GM18870 (cell line): Measurements from ENCODE around the gene GARNL3.

Experiments used
- ATAC-seq: cut with Tn5 transposase; IDR thresholded peaks from one replicate; pipeline ENCODE4 v1.9.1; 2021; ENCODE audit warnings: moderate library complexity; ENCODE audit not compliant: unreplicated experiment

The GARNL3 gene

DNA sequence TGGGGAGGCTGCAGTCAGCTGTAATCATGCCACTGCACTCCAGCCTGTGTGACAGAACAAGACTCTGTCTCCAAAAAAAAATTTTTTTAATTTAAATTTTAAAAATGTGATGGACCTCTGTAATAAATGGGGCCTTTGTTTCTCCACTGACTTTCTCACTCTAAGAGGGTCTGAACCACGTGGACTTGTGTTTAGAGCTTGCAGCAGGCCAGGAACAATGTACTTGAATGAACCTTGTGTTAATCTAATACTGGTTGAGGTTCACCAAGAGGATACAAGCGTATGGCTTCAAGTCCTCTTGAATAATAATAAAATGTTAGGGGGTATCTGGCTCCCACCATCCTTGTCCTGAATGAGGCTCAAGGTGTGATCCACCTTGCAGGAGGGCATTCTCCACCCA is 118.0 kb downstream of the GARNL3 start:
- no peak for ATAC-seq

DNA sequence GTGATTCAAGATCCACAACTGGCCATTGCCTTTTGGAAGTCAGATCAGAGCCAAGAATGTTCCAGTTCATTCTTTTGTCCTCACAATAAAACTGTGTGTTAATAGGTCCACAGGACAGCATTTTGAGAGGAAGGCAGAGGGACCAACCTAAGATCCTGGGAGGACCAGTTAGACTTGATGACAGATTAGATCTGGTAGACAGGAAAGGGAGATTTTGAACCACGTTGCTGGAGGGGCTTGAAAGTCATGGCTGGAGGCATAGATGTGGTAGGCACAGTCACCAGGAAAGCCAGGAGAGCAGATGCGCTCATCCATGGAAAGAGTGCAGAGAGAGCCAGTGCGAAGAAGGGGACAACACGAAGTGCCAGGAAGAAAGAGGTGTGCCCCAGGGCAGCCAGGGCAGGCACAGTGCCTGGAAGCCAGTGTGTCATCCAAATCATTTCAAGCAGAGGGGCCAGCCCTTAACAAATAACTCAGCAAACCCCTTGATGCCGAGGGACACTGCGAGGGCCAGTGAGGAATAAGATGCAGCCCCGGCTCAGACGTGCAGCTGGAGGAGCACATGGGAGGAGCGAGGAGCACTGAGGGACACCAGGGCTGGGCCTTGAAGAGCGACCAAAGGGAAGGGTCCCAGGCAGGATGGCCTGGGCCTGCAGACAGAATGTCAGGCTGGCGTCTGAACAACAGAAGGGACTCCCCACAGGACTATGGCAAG is 119.6 kb downstream of the GARNL3 start:
- ATAC-seq: no peak

DNA sequence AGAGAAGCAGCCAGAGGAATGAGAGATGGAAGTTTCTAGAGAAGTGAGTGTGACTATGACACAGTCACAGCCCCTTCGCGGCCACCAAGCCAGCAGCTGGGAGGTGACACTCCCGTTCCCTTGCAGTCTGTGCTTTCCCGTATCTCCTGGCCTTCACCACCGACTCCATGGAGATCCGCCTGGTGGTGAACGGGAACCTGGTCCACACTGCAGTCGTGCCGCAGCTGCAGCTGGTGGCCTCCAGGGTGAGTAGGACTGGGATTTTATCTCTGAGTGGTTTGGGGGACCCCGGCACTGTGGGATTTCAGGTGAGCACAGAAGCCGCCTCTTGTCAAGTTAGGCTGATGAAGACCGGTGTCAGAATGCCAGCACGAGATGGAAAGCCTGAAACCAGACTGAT is 120.3 kb downstream of the GARNL3 start:
- no peak for ATAC-seq

DNA sequence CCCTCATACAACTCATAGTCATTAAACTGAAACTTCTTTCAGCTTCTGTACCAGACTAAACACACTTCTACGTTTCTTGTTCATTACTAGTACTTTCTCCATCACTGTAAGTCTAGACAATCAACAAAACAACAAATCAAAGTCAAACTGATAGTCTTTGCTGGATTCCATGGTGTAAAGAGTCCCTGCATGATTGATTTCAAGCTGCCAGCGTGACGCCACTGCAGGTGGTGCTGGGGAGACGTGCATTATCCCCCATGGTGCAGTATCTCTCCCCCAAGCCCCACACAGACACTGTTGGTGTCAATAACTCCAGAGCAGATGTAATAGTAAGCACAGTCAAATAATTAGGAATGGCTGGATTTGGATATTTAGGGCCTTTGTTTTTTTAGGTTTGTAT is 121.7 kb downstream of the GARNL3 start:
- no peak for ATAC-seq

DNA sequence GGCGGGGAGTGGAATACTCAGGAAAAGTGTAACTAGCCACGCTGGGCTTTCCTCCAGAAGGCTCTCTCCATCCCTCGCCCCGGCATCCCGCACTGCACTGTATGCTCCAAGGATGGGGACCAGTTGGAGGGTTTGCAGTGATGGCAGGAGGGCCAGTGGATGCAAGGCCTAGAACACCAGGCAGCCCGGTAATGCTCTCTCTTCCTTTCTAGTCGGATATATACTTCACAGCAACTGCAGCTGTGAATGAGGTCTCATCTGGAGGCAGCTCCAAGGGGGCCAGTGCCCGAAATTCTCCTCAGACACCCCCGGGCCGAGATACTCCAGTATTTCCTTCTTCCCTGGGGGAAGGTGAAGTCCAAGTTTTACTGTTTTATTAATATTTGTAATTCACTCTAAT is 122.4 kb downstream of the GARNL3 start:
- ATAC-seq: no peak

DNA sequence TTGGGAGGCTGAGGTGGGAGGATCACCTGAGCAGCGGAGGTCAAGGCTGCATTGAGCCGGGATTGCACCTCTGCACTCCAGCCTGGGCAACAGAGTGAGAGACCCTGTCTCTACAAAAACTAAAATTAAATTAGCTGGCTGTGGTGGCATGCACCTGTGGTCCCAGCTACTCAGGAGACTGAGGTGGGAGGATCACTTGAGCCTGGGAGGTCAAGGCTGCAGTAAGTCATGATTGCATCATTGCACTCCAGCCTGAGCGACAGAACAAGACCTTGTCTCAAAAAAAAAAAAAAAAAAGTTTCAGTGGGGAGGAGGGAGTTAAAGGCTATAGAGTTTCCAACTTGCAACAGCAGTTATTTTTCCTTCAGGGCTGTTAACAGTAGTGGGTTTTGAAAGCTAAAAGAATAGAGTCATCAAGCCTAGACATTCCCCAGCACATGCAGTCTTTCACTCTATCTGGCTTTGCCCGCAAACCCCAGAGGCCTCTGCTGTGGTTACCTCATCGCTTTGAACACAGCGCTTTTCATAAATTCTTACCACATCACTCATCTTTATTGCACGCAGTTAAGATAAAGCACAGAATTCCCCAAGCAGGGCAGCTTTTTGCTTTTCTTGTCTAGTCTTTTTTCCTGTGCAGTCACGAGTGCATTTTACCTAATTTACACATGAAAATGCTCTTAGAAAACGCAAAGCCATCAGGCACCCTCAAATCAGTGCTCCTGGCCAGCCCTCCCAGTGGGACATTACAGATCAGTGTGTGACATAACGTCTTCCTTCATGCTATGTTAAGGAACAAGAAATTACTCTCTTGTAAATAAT is 123.7 kb downstream of the GARNL3 start:
- ATAC-seq: peak; percentile 76

DNA sequence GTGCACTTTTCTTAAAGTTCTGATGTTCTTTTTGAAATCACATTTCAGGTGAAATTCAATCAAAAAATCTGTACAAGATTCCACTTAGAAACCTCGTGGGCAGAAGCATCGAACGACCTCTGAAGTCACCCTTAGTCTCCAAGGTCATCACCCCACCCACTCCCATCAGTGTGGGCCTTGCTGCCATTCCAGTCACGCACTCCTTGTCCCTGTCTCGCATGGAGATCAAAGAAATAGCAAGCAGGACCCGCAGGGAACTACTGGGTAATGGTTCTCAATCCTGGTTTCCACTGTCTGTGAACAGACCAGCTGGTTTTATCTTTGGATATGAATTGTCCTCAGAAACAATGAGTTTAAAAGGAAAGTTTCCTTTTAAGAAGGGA is 124.3 kb downstream of the GARNL3 start:
- no peak for ATAC-seq

DNA sequence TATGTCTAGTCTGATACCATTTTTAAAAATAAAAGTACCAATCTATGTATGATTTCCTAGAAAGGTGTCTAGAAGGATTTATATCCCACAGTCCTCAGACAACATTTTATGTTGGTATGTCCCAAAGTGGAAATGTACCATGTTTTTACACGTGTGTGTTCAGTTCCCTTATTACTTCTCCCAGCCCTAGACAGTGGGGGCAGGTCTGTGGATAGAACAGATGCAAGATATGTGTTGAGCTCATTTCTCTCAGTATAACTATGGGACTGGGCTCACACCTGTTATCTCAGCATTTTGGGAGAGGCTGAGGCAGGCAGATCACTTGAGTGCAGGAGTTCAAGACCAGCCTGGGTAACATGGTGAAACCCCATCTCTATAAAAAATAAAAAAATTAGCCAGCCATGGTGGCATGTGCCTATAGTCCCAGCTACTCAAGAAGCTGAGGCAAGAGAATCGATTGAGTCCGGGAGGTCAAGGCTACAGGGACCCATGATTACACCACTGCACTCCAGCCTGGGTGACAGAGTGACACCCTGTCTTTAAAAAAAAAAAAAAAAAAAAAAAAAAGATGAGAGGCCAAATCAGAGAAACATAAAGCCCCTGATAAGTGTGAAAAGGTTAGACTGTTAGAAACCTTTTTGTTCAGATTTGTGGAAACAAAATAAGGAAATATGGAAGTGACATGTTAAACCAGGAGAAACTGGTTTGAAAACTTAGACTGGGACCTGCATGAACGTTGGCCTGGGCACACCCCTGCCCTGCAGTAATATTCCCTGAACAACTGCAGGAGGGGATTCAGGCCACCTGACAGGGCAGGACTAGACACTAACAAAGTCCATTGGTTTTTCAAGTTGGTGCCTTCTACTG is 125.0 kb downstream of the GARNL3 start:
- ATAC-seq: no peak

DNA sequence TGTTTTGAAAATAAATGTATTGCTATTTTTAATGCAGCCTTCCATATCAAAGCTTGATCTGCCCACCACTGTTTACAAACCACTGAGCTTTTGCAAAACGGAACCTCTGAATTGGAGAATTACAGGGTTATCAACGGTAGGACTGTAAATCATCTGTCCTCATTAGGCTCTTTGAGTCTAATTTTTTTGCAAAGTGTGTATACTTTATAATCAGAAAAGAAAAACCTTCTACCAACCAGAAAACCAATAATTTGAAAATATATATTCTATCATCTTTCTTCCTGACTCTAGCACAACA is 125.6 kb downstream of the GARNL3 start:
- ATAC-seq: no peak

DNA sequence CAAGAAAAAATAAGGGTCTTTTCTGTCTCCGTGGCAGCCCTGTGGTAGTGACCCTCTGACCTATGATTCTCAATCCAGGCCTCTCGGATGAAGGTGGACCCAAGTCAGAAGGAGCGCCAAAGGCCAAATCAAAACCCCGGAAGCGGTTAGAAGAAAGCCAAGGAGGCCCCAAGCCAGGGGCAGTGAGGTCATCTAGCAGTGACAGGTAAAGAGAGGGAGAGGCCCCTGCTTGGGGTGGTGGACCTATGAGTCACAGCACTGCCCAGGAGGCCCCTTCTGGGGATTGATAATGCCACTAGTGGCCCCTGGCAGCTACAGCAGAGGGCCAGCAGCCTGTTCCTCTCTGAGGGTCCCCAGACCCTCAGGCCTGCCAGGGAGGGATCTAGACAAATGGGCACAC is 126.0 kb downstream of the GARNL3 start:
- no peak for ATAC-seq

DNA sequence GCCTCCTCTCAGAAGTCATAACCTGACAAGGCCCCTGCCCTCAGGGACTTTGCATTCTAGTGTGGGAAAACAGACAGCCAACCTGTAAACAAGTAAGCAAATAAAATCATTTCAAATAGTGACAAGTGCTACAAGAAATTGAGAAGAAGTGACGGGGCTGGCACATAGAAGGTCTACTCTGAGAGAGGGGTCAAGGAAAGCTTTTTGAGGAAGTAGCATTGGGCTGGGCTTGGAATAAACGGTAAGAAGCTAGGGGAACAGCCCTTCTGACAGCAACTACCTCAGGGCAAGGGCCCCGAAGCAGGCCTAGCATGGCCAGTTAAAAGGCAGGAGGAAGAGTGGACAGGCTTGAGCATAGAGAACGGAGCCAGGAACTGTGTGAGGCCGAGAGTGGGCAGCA is 127.6 kb downstream of the GARNL3 start:
- no peak for ATAC-seq

DNA sequence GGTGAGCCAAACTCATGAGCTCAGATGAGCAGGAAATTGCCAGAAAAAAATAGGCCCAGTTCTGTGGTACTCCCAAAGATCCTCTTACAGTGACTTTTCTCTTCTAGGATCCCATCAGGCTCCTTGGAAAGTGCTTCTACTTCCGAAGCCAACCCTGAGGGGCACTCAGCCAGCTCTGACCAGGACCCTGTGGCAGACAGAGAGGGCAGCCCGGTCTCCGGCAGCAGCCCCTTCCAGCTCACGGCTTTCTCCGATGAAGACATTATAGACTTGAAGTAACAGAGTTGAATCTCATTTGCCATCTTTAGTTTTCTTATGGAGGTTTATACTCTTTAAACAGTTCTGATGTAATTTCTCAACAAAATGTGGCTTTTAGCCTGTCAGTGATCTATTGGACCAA is 128.4 kb downstream of the GARNL3 start:
- ATAC-seq: no peak

DNA sequence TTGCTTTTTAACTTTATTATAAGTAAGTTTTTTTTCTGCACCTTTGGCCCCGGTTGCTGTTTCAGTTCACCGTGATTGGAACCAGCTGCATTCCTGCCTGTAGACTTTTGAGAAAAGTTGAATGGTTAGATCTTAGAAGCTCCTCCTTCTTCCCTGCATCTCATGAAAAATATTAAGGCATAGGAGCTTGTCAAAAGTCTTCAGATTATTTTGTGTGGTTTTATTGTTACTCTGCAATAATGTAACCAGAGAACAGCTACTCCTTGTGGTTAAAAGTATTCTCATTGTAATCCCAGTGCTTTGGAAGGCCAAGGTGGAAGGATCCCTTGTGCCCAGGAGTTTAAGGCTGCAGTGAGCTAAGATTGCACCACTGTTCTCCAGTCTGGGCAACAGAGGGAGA is 129.1 kb downstream of the GARNL3 start:
- no peak for ATAC-seq

DNA sequence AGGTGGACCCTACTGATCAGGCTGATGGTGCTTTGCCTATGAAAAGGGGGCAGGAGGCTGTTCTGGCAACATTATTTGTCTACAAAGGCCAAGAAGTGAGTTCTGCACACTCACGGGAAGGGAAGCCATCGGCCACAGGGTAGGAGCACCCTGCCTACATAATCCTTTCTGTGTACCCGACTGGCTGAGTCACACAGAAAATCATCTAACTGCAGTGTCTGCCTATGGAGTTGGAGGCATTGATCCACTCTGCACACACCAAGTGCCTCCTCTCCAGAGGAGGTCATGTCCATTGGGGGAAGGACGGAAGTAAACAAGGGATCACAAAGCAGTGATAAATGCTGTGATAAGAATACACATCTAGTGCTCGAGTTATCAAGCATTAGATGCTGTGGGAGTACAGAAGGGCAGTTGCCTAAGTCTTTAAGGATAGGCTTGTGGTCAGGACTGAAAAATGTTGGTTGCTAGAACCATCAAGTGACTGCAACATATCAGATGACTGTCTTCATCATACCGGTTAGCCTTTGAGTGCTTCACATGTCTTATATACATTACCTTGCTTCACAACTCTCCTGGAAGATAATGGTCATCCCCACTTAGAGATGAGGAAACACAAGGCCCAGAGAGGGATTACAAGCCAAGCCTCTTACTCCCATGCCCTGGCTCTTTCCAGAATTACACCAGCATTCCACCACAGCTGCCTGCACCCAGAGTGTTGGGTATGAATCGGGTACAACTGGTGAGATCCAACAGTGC is 131.1 kb downstream of the GARNL3 start:
- no peak for ATAC-seq

DNA sequence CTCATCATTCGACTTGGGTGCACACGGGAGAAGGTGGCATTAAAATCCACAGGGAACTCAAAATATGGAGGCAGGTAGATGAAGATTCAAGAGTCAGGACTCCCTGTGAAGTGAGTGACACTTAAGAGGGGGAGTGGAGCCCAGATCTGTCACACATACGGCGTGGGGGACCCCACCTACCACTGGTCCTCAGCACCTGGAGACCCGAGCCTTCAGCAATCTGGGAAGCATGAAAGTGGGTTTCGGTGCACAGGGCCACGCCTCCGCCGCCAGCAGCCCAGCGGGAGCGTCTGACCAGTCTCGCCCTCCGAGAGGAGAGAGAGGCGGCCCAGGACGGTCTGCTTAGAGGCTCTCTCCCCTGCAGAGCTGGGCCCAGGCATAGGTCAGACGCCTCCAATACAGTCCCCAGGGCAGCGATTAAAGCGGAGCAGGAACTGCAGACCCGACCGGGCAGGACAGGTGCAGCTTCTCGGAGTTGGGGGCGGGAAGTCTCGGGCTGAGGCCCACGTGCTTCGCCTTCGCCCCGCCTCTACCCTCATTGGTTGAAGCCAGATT is 131.8 kb downstream of the GARNL3 start:
- no peak for ATAC-seq

DNA sequence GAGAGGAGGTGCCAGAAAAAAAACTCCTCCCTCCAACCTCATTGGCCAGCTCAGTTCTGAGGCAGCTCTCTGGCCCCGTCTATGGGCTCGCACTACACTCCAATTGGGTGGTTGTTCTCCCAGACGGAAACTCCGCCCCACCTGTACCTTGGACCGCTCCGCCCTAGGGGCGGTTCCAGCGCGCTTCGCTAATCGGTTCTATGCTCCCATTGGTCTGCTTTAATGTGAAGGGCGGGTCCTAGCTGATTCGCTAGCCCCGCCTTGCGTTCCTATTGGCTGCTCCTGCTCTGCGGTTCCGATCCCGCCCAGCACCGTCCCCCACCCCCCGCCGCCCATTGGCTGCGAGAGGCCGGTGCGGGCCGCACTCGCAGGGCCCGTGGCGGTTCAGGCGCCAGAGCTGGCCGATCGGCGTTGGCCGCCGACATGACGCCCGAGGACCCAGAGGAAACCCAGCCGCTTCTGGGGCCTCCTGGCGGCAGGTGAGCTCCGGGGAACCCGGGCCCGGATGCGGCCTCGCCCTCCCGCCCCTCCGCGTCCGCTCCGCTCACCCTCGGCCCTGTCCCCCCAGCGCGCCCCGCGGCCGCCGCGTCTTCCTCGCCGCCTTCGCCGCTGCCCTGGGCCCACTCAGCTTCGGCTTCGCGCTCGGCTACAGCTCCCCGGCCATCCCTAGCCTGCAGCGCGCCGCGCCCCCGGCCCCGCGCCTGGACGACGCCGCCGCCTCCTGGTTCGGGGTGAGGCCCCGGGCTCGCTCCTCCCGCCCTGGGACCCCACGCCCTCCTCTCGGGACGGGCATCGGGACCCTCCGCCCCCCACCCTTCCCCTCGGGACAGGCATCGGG is 132.5 kb downstream of the GARNL3 start, which contains the start of gene SLC2A8:
Gene SLC2A8 (plus strand): TSS at position 362 of the 838 bp plus-strand sequence. CDS start 62 bp downstream, at position 424.
- ATAC-seq: peak; percentile 97

DNA sequence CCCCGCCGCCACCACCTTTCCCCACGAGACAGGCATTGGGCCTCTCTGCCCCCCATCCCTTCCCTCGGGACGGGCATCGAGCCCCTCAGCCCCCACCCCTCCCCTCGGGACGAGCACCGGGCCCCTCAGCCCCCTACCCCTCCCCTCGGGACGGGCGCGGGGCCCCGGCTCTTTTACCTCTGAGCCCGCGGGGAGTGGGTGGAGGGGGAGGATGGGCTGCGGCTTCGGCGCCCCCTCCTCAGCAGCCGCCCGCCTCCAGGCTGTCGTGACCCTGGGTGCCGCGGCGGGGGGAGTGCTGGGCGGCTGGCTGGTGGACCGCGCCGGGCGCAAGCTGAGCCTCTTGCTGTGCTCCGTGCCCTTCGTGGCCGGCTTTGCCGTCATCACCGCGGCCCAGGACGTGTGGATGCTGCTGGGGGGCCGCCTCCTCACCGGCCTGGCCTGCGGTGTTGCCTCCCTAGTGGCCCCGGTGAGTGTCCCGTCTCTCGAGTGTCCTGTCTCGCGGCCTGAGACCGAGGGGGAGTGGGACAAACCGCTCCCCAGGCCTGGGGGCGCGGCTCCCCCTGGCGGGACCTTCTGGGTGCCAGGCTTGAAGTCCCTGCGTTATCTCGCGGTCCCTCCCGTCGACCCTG is 133.2 kb downstream of the GARNL3 start:
- no peak for ATAC-seq

DNA sequence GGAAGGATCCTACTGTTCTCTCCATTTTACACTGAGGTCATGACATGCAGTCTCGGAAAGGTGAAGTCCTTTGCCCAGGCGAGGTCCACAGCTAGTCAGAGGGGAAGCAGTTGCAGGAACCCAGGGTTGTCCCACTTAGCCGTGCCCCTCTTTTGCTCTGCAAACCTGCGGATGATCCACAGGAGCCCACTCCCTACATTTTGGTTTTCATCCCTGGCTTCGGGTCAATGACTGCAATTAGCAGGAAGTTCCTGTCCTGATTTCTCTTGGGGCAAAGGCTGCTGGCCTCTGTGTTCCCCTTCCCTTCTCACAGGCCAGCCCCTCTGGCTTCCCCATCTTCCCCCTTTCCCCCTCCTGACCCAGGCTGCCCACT is 133.7 kb downstream of the GARNL3 start:
- ATAC-seq: no peak

DNA sequence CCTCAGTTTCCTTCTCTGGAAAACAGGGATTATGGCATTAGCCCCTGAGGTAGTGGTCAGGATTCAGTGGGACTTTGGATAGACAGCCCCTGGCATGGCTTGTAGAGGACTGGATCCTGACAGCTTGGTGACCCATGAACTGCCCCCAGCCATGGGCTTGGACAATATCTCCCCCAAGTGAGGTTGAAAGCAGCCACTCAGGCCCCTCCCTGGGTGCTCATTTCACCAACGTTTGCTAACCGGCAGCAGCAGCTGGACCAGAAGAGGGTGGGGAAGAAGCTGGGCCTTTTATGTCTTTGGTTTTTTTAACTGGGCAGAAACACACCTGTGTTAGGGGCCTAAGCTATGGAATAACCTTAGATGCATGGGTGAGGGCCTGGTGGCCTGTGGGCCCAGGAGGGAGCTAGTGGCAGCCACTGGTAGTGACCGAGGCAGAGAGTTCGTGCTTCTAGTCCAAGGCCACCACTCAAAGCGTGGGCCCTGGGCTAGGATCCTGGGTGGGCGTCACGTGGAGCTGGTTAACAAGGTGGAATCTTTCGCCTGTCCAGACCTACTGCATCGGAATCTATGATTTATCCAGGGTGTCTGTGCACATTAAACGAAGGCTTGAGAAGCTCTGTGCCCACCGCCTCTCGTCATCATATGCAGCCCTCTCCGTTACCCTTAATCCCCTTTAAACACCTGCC is 134.3 kb downstream of the GARNL3 start:
- no peak for ATAC-seq
